HG02610 (cell line): ENCODE results near the gene SETBP1.

Source experiments
- ATAC-seq: cut with Tn5 transposase; IDR thresholded peaks from one replicate; pipeline ENCODE4 v1.9.1; 2021; ENCODE audit warnings: mild to moderate bottlenecking, moderate library complexity; ENCODE audit not compliant: unreplicated experiment

Gene SETBP1

DNA sequence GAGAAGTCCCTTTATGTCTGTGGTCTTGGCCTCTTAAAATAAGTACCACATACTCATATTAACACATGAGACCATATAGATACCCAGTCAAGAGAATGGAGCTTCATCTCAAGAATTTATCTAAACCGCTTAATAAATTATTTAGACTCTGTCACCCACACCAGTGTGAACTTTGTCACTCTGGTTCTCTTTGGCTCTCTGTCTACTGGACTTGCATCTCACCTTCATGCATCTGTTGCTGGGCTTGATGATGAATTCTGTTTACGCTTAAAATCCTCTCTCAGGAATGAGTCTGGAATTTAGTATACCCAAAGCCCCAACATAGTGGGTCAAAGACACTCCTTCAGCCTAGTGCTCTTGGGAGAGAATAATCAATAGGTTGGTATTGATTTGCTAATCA is 73.9 kb downstream of the SETBP1 start:
- ATAC-seq, result no peak

DNA sequence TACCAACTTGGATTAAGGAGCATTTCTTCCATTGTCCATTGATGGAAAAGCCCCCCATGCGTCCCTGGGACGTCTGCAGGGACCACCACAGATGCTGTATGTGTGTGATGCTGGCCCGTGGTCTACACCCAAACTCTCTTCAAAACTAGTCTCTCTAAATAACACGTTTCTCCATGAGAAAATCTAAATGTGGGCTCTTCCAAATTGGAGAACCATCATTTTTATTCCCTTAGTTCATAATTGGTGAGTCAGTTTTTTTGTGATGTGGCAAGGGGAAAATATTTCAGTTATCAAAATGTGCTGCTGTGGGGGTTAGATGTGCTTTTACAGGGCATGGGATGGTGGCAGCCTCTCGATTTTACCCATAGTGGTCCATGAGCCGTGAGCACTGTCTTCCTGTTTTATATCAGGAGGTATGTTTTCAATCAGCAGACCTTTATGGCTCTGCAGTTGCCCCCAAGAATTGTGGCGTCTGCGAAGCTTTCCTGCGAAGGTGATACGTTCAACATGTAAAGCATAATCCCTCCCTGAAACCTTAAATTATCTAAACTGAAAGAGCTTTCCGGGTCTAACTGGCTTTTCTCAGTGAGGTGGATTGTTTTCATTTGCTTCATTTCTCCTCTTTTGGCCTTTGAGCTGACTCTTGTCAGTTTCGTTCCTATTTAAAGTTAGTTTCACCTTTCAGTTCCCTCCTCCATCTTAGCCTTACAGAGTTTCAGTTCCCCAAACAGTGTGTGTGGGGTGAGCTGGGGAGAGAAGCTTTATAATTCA is 78.4 kb downstream of the SETBP1 start:
- ATAC-seq, result peak; percentile 93

DNA sequence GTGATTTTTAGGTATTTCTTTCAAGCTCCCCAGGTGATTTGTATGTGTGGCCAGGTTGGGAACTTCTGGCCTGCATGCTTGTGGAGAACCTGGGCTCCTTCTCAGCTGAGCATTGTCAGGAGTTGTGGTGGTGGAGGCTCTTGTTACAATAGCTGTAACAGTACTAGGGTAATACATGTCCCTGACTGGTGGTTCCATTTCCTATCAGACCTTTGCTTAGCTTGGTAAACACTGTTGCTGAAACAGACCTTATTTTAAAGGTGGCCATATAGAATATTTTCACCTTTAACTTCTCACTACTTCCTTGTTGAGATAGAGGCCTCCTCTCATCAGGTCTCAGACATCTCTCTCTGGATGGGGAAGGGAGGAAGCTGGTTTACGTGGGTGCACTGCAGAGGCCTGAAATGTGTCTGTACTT is 79.2 kb downstream of the SETBP1 start:
- ATAC-seq, result peak; percentile 41

DNA sequence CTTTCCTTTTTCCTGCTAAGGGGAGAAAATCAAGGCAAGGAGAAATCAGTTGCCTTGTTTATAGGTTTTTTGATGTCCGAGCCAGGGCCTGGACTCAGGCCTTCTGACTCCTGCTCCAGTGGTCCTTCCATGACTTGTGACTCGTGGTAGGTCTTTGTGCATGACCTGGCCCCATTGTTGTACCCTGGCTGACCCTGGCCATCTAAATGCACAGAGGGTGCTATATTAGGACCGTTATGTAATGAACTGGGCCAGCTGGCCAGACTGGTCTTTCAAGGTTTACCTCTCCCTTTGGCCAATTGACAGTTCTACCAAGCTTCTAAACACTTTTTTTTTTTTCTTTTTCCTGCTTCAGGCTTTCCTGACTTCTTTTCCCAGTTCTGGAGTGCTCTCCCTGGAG is 81.1 kb downstream of the SETBP1 start:
- ATAC-seq, result no peak

DNA sequence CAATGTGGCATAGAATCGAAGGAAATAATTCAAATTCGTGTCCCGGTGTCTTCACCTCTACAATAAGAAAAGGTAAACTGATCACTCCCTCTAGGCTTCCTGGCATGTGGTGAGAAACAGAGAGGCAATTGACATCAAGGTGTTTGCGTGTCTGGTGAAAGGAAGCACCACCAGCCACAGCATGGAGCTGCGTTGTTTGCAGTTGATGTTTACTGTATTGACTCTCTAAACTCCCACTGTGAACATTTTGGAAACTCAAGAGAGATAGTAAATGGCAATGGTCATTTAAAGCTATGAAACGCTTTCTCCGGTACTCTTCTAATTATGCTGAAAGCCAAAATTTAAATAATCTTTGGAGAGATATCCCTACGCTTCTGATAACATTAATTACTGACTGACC is 82.6 kb downstream of the SETBP1 start:
- ATAC-seq, result no peak

DNA sequence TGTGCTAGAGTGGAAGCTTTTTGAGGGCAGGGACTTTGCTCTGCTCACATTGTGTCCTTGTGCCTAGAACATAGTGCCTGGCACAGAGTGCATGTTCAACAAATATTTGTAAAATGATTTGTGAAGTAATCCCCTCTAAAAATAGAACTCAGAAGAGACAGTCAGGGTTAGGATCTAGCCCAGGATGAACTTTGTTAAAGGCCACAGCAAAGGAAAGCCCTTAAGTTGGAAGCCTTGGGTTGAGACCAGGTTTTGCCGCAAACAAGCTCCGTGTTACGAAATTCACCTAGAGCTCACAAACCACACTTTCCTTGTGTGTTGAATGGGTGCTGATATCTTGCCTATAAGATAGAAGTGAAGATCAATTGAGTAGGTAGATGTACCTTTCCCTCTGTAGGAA is 84.2 kb downstream of the SETBP1 start:
- ATAC-seq, result no peak

DNA sequence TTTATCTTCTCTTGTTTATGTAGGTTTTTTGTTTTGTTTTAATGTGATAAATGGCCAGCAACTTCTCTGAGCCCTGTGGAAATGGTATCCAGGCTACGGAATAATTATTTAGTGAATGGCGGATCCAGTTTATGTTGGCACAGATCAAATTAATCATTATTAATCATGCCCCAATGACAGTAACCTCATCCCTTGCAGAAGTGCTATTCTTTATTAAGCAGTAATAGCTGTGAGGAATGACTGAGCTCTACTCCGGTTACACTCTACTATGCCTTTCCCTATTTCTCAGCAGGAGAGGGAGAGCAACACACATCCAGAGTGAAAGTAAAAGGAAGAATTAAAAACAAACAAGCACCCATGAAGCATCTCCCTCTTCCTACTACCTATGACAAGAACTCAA is 84.8 kb downstream of the SETBP1 start:
- no peak for ATAC-seq

DNA sequence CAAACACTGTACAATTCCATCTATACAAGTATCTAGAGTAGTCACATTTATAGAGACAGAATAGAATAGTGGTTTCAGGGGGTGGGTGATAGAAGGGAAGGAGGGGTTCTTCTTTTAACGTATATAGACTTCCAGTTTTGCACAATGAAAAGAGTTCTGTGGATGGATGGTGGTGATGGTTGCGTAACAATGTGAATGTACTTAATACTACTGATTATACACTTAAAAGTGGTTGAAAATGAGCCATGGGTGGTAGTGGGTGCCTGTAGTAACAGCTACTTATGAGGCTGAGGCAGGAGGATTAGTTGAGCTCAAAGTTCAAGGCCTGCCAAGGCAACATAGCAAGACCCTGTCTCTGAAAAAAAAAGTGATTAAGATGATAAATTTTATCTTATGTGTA is 85.8 kb downstream of the SETBP1 start:
- no peak for ATAC-seq

DNA sequence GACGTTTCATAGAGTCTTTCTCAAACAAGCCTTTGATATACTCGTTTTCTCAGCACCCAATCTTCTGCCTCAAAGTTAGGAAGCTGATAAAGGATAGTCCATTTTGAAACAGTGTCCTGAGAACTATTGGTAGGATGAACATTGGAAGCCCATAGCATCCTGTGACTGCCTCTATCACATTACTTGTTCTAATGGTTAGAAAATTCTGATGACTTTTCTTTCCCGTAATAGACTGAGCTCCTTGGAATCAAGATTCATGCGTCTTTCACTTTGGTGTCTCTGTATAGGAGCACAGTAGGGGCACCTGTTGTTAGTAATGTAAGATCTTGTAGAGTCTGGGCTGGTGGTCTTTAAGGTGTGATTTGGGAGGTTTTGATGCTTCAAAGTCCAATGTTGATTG is 87.1 kb downstream of the SETBP1 start:
- ATAC-seq, result no peak

DNA sequence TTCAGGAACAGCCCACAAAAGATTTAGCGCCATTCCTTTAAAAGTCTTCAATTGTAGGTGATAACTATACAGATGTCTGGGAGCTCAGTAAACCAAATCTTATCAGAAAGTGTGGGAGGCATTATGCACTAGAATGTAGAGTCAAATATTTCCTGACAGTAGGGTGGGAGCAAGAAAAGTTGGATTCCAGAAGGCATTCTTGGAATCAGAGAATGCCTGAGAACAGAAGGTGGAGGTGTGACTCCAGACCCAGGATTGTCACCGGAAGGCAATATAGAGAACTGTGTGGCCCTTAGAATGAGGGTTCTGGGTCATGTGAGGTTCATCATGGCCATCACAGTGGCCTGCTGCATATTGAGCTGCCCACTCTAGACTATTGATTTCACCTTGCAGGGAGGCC is 90.0 kb downstream of the SETBP1 start:
- ATAC-seq, result no peak

DNA sequence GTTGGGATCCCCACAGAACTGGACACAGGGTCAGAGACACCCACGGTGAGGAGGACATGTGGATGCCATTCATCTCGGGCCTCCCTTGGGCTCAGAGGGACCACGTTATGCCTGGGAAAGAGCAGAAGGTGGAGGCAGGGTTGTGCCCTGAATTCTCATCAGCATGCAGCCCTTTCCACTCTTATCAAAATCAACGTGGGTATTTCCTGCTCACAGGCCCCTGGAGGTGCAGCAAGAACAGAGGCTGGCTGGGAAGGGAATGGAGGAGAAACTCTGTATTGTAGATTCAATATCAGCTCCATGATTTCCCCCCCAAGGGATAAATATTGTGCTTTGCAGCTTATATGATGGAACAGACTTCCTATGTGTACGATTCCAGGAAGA is 90.9 kb downstream of the SETBP1 start:
- no peak for ATAC-seq

DNA sequence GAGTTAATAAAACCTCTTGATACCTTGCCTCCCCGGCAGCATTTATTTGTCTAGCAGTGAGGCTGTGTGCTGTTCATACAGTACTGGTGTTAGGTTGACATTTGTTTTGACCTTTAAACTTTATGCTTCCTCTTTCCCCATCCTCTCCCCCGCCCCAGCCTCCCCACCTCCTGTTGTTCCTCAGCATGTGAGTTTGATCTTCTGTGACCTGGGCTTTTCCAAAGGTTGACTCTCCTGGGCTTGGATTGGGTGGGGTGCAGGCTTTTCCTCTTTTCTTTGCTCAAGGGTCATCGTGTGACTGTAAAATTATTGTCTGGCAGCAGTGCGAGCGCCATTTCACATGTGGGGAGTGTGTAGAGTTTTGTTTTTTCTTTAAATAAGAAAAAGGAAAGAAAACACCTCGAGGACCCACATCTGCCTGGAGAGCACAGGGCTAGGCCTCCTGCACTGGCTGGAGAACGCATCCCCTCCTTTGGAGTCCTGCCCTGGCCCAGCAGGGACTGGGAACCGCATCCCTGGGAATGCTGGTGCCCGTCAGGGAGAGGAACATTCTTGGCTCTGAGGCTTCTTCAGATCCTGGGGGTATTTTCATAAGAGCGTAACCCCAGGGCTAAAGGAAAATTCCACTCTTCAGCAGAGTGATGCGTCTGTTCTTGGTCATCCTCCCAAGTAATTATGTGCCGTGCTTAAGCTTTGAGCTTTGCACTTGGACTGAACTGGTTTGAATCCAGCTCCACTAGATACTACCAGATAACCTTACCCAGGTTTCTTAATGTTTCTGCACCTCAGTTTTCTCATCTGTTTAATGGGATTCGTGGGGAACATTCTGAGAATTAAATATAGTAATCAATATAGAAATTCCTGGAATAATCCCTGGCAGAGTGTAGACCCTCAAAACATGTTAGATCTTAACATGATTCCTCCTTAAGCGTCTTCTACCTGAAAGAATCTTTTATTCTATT is 91.5 kb downstream of the SETBP1 start:
- ATAC-seq, result no peak

DNA sequence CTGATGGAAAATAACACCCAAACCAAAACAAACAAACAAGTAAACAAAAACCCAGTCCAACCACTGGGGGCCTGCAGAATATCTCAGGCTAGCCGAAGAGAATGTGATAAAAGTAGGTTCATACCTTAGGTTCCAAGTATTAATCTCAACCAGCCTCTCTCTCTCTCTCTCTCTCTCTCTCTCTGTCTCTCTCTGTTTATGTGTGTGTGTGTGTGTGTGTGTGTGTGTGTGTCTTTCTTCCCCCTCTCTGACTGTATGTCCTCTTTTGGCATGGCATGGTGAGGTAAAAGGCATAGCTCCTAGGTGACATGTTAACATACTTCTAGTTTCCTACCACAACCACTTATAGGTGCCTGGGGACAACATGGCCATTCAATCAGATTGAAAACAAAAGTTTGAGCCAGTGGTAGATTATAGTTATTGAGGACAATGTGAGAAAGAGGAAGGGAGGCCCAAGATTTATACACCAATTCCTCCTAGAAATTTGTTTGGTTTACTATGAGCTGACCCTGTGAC is 93.0 kb downstream of the SETBP1 start:
- no peak for ATAC-seq

DNA sequence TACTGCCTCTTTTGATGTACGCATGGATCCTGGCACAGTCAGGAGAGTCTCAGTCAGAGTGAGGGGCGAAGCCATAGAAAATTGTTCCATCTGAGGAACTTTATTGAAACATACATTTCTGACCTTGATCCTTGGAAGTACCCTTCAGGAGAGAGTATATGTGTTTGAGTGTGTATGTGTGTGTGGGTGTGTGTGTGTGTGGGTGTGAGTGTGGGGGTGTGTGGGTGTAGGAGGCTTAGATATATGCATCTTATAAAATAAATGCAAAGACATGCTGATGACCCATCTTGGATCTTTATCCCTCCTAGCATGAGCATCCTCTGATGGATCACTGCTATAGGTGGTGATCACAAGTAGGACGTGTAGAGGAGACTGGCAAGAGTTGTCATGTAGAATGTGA is 93.5 kb downstream of the SETBP1 start:
- ATAC-seq, result no peak

DNA sequence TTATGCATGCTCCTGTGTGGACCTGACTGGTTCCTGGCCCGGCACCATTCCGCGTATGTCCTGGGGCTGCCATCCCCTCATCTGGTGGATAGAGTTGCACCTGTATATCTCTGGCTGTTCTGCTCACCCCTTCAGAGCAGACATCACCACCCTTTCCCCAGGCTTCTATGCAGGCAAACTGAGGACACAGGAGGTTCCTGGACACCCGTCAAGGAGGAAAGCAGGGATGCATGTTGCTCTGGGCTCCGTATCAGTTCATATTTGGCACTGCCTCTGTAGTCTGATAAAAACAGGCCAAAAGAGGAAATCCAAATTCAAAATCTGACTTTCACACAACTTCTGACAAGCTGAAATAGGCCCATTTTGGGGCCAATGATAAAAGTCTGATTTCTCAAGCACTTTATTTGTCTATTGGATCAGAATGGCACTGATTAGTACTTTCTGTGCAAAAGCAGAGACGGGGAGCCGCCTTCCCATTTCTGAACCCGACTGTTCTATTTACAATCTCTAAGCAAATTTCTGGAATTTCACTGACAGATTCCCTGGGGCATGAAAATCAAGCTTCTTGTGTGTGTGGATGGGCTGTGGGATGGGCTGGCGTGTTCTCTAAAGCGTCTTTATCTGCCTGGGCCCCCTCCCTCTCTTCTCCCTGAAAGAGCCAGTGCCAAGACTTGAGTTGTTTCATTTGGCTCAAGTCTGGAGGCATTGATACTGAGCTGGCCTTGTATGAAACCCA is 96.9 kb downstream of the SETBP1 start:
- no peak for ATAC-seq

DNA sequence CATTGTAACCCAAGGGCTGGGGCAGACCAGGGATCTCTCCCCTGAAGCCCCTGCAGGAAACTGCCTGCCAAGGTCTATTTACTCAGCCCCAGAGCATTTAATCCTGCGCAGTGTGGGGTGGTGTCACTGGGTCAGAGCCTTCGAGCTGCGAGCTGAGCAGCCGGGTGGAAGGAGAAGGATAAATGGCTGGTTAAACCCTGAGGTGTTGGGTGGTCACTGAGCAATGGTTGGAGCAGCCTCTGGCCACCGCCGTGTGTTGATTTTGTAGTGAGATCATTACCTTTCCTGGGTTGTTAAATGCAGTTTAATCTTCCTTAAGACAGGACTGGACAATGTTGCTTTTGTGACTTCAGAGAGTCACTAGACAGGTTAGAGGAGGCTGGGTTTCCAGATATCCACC is 98.1 kb downstream of the SETBP1 start:
- no peak for ATAC-seq

DNA sequence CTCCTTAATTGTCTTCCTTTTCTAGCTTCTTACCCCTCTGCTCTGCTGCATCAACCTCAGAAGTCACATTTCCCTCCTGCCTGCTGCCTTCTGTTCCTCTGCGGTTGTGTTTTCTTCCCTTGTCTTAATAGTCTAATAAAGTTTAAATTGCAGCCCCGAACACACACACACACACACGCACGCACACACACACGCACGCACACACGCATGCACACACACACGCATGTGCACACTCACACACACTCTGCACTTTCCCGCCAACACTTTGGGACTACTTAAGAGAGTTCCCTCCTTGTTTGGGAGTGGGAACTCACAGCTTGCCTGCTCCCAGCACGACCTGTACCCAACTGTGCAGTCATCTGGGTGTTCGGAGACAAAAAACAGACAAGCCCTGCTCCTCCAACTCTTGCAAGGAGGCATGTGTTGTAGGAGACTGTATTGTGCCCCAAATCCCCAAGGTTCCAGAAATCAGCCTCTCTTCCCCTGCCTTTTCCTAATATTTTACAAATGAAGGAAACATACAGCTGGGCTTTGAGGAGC is 99.1 kb downstream of the SETBP1 start:
- ATAC-seq, result no peak

DNA sequence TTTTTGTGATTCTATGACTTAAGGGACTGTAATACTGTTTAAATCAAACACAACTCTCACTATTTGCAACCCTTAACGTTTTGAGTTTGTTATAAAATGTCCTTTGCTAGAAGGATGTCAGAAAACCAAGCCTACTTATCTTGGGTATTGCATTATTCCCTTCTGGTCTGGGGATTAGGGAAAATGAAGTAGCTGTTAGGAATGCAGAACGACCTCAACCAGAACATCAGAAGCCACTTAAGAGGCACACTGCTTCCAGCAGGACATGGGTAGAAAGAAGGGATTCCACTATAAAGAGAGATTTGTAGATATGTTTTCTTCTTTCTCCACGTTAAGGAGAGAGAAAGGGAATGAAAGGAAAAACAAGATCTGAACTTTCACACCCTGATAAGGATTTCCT is 101.2 kb downstream of the SETBP1 start:
- ATAC-seq, result no peak

DNA sequence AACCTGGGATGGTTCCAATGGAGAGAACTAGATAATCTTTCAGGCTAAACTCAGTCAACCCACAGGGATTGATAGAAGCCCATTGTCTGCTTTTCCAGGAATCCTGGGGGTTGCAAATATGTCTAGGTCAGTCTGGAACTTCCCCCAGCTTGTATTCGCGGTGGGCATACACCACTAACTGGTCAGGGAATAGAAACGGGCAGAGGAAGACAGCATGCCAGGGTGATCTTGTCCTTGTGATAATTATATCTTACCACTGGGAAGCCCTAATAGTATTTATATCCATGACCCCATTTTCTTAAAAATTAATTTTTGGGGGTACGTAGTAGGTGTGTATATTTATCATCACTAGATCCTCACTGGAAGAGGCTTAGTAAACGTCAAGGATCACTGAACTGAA is 101.9 kb downstream of the SETBP1 start:
- no peak for ATAC-seq

DNA sequence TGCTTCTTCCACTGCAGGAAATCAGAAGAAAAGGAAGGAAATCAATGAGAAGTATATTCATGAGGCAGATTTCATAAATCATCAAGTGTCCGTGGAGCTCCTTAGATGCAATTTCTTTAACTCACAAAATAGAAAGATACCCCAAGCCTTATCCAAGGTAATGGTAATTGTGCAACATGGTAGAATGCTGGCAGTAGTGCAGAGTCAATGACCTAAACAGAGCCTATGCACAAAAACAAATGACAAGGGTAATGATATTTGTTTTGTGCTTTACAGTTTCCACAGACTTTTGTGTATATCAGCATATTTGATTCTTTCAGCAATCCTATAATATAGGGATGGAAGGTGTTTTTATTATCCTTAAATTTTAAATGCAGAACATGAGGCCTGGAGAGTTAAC is 102.7 kb downstream of the SETBP1 start:
- ATAC-seq, result no peak

DNA sequence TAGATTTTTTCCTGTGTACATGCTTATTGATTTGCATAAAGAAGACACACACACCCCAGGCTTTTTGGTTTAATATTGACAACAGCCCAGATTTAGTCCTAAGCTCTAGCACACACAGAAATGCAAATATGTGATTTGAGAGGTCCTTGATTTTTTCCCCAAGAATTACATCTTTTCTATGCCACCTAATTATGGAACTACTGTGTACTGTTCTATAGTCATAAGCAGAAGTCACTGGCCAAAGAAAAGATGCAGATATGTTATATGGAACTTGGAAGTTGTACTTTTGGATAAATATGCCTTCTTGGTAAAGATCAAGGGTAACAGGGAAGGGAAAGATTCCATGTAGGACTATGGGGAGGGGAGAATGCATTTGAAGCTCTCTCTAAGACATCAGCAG is 105.6 kb downstream of the SETBP1 start:
- peak; percentile 46 for ATAC-seq
